HepG2 (cell line): ENCODE measurements around the gene PSMB9. TPM values are rescaled to one million over a fixed set of nuclear protein-coding genes. Genes with fewer than 3 reads are reported as not detected.

Experiments
- ARID2 ChIP-seq: sonication (generic); formaldehyde crosslinking; IDR thresholded peaks from 2 replicates; pipeline ENCODE4 v1.8.1; 2022; ENCODE audit warnings: mild to moderate bottlenecking, missing genetic modification reagents, borderline replicate concordance
- EEA1 ChIP-seq: sonication (generic); formaldehyde crosslinking; IDR thresholded peaks from 2 replicates; pipeline ENCODE4 v1.5.1; 2020; ENCODE audit warnings: mild to moderate bottlenecking, missing genetic modification reagents, borderline replicate concordance
- HNF4A ChIP-seq: sonication (generic); formaldehyde crosslinking; IDR thresholded peaks from 2 replicates; pipeline ENCODE4 v1.4.0; 2020; ENCODE audit warnings: missing genetic modification reagents
- HNRNPL ChIP-seq: fragments of 200-400 bp; formaldehyde crosslinking; IDR thresholded peaks from 2 replicates; pipeline ENCODE4 v1.6.1; 2017; ENCODE audit warnings: mild to moderate bottlenecking, low read depth, low read length
- HOXA5 ChIP-seq: sonication (generic); formaldehyde crosslinking; IDR thresholded peaks from 2 replicates; pipeline ENCODE4 v1.4.0; 2020; ENCODE audit warnings: missing genetic modification reagents
- KLF16 ChIP-seq, 2 experiments: sonication (generic) in 1 of 2; formaldehyde crosslinking in 1 of 2; IDR thresholded peaks; 2 replicates each; pipeline versions ENCODE4 v1.6.1 to v1.8.0; 2016 to 2023; ENCODE audit warnings: missing genetic modification reagents in 2 of 2, missing compliant biosample characterization in 1 of 2
- NCOA5 ChIP-seq: sonication (generic); formaldehyde crosslinking; IDR thresholded peaks from 2 replicates; pipeline ENCODE4 v1.4.0; 2020; ENCODE audit warnings: missing genetic modification reagents
- NFKB2 ChIP-seq: sonication (generic); formaldehyde crosslinking; IDR thresholded peaks from 2 replicates; pipeline ENCODE4 v1.4.0; 2020; ENCODE audit warnings: missing genetic modification reagents, borderline replicate concordance
- POLR2A ChIP-seq, 2 experiments: IDR thresholded peaks; 2 replicates each; pipeline ENCODE4 v1.6.1; 2011; ENCODE audit warnings: low read depth in 2 of 2, low read length in 2 of 2, mild to moderate bottlenecking in 1 of 2, moderate library complexity in 1 of 2; ENCODE audit not compliant: insufficient read depth in 1 of 2
- PREB ChIP-seq: sonication (generic); formaldehyde crosslinking; IDR thresholded peaks from 2 replicates; pipeline ENCODE4 v1.4.0; 2020; ENCODE audit warnings: missing genetic modification reagents
- TCF12 ChIP-seq, 2 experiments: fragments of 450-650 bp in 1 of 2; sonication (generic) in 1 of 2; formaldehyde crosslinking in 1 of 2; IDR thresholded peaks; 2 replicates each; pipeline versions ENCODE4 v1.6.1 to v1.8.0; 2017 to 2022; ENCODE audit warnings: antibody characterized with exemption in 1 of 2, mild to moderate bottlenecking in 1 of 2, missing genetic modification reagents in 1 of 2, moderate library complexity in 1 of 2
- ZBTB42 ChIP-seq: sonication (generic); formaldehyde crosslinking; IDR thresholded peaks from 2 replicates; pipeline ENCODE4 v1.5.0; 2020; ENCODE audit warnings: mild to moderate bottlenecking, missing genetic modification reagents
- ZC3H13 ChIP-seq: sonication (generic); formaldehyde crosslinking; IDR thresholded peaks from 2 replicates; pipeline ENCODE4 v1.8.1; 2023; ENCODE audit warnings: mild to moderate bottlenecking, missing genetic modification reagents, moderate library complexity
- ZNF317 ChIP-seq: sonication (generic); formaldehyde crosslinking; IDR thresholded peaks from 2 replicates; pipeline ENCODE4 v1.5.0; 2020; ENCODE audit warnings: mild to moderate bottlenecking, missing genetic modification reagents
- ZNF350 ChIP-seq: sonication (generic); formaldehyde crosslinking; IDR thresholded peaks from 2 replicates; pipeline ENCODE4 v1.4.0; 2020; ENCODE audit warnings: mild to moderate bottlenecking, low read depth, missing genetic modification reagents, borderline replicate concordance
- ZNF430 ChIP-seq: sonication (generic); formaldehyde crosslinking; IDR thresholded peaks from 2 replicates; pipeline ENCODE4 v1.9.0; 2021; ENCODE audit warnings: mild to moderate bottlenecking, missing genetic modification reagents
- ZNF512 ChIP-seq: sonication (generic); formaldehyde crosslinking; IDR thresholded peaks from 2 replicates; pipeline ENCODE4 v1.4.0; 2020; ENCODE audit warnings: mild to moderate bottlenecking, missing genetic modification reagents
- ZNF550 ChIP-seq: sonication (generic); formaldehyde crosslinking; IDR thresholded peaks from 2 replicates; pipeline ENCODE4 v1.4.0; 2020; ENCODE audit warnings: mild to moderate bottlenecking, missing genetic modification reagents, borderline replicate concordance
- ZNF766 ChIP-seq: sonication (generic); formaldehyde crosslinking; IDR thresholded peaks from 2 replicates; pipeline ENCODE4 v1.5.0; 2020; ENCODE audit warnings: missing genetic modification reagents, borderline replicate concordance
- ZNF891 ChIP-seq: sonication (generic); formaldehyde crosslinking; IDR thresholded peaks from 2 replicates; pipeline ENCODE4 v1.5.0; 2020; ENCODE audit warnings: mild to moderate bottlenecking, missing genetic modification reagents
- ZSCAN29 ChIP-seq: sonication (generic); formaldehyde crosslinking; conservative IDR thresholded peaks from 2 replicates; pipeline ENCODE4 v1.4.0; 2020; ENCODE audit warnings: mild to moderate bottlenecking, missing genetic modification reagents
- polyA plus RNA-seq, 8 experiments: library from polyadenylated mRNA; depleted of rRNA in 3 of 8; stranded (reverse) in 7 of 8; unstranded in 1 of 8; fragments of >200 nt; fragmentation: Illumina TruSeq in 4 of 8; extraction: Trizol in 4 of 8; gene quantifications; 2 replicates each; pipeline versions ENCODE4 v1.2.1 to v1.2.3, GENCODE V29; 2011 to 2016; ENCODE audit warnings: low read depth in 4 of 8, missing spikeins in 1 of 8, mixed read lengths in 1 of 8; ENCODE audit not compliant: insufficient read depth in 1 of 8
- total RNA-seq, 5 experiments: library from RNA; depleted of rRNA; stranded (reverse); fragments of >200 nt; fragmentation: Illumina TruSeq; extraction: Trizol; gene quantifications; 2 replicates each; pipeline ENCODE4 v1.2.3, GENCODE V29; 2016; ENCODE audit warnings: low read depth in 1 of 5
- TF ChIP-seq, protein P1 (sequence below): IDR thresholded peaks from 2 replicates; pipeline ENCODE4 v1.6.1; 2016; ENCODE audit warnings: low read depth, borderline replicate concordance
- TF ChIP-seq, protein P2 (sequence below): sonication (generic); formaldehyde crosslinking; IDR thresholded peaks from 2 replicates; pipeline ENCODE4 v1.4.0; 2020; ENCODE audit warnings: missing genetic modification reagents, borderline replicate concordance
- TF ChIP-seq, protein P3 (sequence below): sonication (generic); formaldehyde crosslinking; IDR thresholded peaks from 2 replicates; pipeline ENCODE4 v1.9.0; 2021; ENCODE audit warnings: missing genetic modification reagents, mild to moderate bottlenecking, borderline replicate concordance

PSMB9 gene
- total and polyA plus RNA-seq, 2 of the 13 experiments (the other 11 are each of a cell fraction or from before 2014, with no cell fraction given) = 15.6 to 16.0 TPM

GRCh38 chr6:32895006-32895345, 41.0 kb downstream of the PSMB9 start (continued):
- TF ChIP-seq ZBTB42 (CRISPR knock-in tag) (no peak), HOXA5 (CRISPR knock-in tag) (no peak), ZC3H13 (CRISPR knock-in tag) (no peak), POLR2A (IDR thresholded peaks at IDR 0.05; ENCODE audit: insufficient read depth in 1 of 2, low read depth in 2 of 2, low read length in 2 of 2) (no peak), ZNF550 (CRISPR knock-in tag) (no peak; the same call in 1 of the 2 replicates), ZNF350 (CRISPR knock-in tag) (no peak; the same call in 1 of the 2 replicates), NCOA5 (CRISPR knock-in tag) (no peak), ZNF430 (CRISPR knock-in tag) (no peak), ZNF317 (CRISPR knock-in tag) (no peak), HNF4A (CRISPR knock-in tag) (no peak), KLF16 (CRISPR knock-in tag; IDR thresholded peaks at IDR 0.05) (0 out of 4 replicates have a peak, but pooled peaks of 1 of the 2 experiments have one; percentile 51), ZNF891 (no peak), ARID2 (CRISPR knock-in tag) (peak; percentile 26; the same call in 1 of the 2 replicates), PREB (CRISPR knock-in tag) (no peak), ZSCAN29 (CRISPR knock-in tag) (no peak), TCF12 (IDR thresholded peaks at IDR 0.05) (no peak), TCF12 (CRISPR knock-in tag; IDR thresholded peaks at IDR 0.05) (no peak), NFKB2 (CRISPR knock-in tag) (no peak), HNRNPL (no peak), ZNF766 (CRISPR knock-in tag) (no peak), ZNF512 (no peak), EEA1 (no peak)
- TF ChIP-seq, protein P1, sequence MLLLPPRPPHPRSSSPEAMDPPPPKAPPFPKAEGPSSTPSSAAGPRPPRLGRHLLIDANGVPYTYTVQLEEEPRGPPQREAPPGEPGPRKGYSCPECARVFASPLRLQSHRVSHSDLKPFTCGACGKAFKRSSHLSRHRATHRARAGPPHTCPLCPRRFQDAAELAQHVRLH = no peak
- TF ChIP-seq, protein P2, sequence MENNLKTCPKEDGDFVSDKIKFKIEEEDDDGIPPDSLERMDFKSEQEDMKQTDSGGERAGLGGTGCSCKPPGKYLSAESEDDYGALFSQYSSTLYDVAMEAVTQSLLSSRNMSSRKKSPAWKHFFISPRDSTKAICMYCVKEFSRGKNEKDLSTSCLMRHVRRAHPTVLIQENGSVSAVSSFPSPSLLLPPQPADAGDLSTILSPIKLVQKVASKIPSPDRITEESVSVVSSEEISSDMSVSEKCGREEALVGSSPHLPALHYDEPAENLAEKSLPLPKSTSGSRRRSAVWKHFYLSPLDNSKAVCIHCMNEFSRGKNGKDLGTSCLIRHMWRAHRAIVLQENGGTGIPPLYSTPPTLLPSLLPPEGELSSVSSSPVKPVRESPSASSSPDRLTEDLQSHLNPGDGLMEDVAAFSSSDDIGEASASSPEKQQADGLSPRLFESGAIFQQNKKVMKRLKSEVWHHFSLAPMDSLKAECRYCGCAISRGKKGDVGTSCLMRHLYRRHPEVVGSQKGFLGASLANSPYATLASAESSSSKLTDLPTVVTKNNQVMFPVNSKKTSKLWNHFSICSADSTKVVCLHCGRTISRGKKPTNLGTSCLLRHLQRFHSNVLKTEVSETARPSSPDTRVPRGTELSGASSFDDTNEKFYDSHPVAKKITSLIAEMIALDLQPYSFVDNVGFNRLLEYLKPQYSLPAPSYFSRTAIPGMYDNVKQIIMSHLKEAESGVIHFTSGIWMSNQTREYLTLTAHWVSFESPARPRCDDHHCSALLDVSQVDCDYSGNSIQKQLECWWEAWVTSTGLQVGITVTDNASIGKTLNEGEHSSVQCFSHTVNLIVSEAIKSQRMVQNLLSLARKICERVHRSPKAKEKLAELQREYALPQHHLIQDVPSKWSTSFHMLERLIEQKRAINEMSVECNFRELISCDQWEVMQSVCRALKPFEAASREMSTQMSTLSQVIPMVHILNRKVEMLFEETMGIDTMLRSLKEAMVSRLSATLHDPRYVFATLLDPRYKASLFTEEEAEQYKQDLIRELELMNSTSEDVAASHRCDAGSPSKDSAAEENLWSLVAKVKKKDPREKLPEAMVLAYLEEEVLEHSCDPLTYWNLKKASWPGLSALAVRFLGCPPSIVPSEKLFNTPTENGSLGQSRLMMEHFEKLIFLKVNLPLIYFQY (CRISPR knock-in tag) = 0 out of 2 replicates have a peak, but pooled peaks have one; percentile 1
- TF ChIP-seq, protein P3, sequence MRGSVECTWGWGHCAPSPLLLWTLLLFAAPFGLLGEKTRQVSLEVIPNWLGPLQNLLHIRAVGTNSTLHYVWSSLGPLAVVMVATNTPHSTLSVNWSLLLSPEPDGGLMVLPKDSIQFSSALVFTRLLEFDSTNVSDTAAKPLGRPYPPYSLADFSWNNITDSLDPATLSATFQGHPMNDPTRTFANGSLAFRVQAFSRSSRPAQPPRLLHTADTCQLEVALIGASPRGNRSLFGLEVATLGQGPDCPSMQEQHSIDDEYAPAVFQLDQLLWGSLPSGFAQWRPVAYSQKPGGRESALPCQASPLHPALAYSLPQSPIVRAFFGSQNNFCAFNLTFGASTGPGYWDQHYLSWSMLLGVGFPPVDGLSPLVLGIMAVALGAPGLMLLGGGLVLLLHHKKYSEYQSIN (CRISPR knock-in tag) = no peak
